ENCODE results near the gene CCNA2. TPM values are rescaled to one million over a fixed set of nuclear protein-coding genes. Genes with fewer than 3 reads are reported as not detected.

Gene CCNA2
- 100 to 1,000 TPM; 133 to 138 TPM for total RNA-seq

- H3K9me3 Mint-ChIP-seq = no peaks in the 10 kb centered on the region
- peaks cover 36% of the 10 kb centered on the region for H3K36me3 Mint-ChIP-seq (ENCODE audit: low read depth)
- peak within 1 kb of the TSS; percentile 98 for H3K4me3 Mint-ChIP-seq
- DNase-seq = peak; percentile 99
- CTCF ChIA-PET = interaction anchor here (0.7 kb wide), 1 partner anchor 23 kb away, joined by 3 read pairs; no protein-coding TSS in a partner anchor
- no peaks in the 10 kb centered on the region for H3K27me3 Mint-ChIP-seq (ENCODE audit: low read depth)
- H3K27ac Mint-ChIP-seq = peak within 1 kb of the TSS; percentile 86
- intact Hi-C loops (cut with micrococcal nuclease) = loop anchor here (1.0 to 5.0 kb wide), 9 partner anchors 22 to 1099 kb away; partner anchors contain the start of genes ANXA5, BBS12, BBS7 and BLTP1
- H3K4me1 Mint-ChIP-seq (ENCODE audit: low read depth) = peaks cover 20% of the 10 kb centered on the region
Observed at GRCh38 chr4:121823505-121824170, at the start of gene CCNA2. CCNA2 (minus strand) TSS chr4:121823883; CDS start chr4:121823628, 255 bp downstream.

- H3K4me1 Mint-ChIP-seq (ENCODE audit: low read depth) = peaks cover 29% of the 10 kb centered on the region
- intact Hi-C loops (cut with micrococcal nuclease) = loop anchor here (1.0 to 2.0 kb wide), 6 partner anchors 28 to 862 kb away; partner anchors contain the start of genes ANXA5, BBS12, BLTP1 and EXOSC9
- CTCF ChIA-PET = interaction anchor here (0.7 to 1.4 kb wide), 4 partner anchors 30 to 441 kb away, joined by 3 to 4 read pairs (median 3); no protein-coding TSS in a partner anchor
Observed at GRCh38 chr4:121869841-121870822, 46.4 kb upstream of the CCNA2 start, which contains the start of gene BBS7. BBS7 (minus strand) TSS chr4:121870474; CDS start chr4:121870313, 161 bp downstream.

GRCh38 chr4:121863799-121864198 is 40.1 kb upstream of the CCNA2 start:
- Mint-ChIP-seq H3K4me3 (no peak overlapping the region), H3K9me3 (no peaks in the 10 kb centered on the region), H3K27me3 (ENCODE audit: low read depth) (no peaks in the 10 kb centered on the region), H3K4me1 (ENCODE audit: low read depth) (peaks cover 34% of the 10 kb centered on the region), H3K27ac (peak overlapping the region; percentile 35), H3K36me3 (ENCODE audit: low read depth) (peaks cover 29% of the 10 kb centered on the region)
- CTCF ChIA-PET = no interaction called here
- no peak for DNase-seq
- intact Hi-C loops (cut with micrococcal nuclease) = no loop called here

More at GRCh38 chr4:121869841-121870822, 46.4 kb upstream of the CCNA2 start, which contains the start of gene BBS7:
- Mint-ChIP-seq H3K27me3 (ENCODE audit: low read depth) (peaks cover 11% of the 10 kb centered on the region), H3K9me3 (no peaks in the 10 kb centered on the region), H3K4me3 (peak within 1 kb of the TSS; percentile 95), H3K27ac (peak within 1 kb of the TSS; percentile 76), H3K36me3 (ENCODE audit: low read depth) (peaks cover 21% of the 10 kb centered on the region)
- DNase-seq = peak; percentile 99

GRCh38 chr4:121861426-121861825 is 37.7 kb upstream of the CCNA2 start:
- Mint-ChIP-seq H3K27ac (no peak overlapping the region), H3K4me1 (ENCODE audit: low read depth) (peaks cover 27% of the 10 kb centered on the region), H3K36me3 (ENCODE audit: low read depth) (peaks cover 25% of the 10 kb centered on the region), H3K9me3 (no peaks in the 10 kb centered on the region), H3K27me3 (ENCODE audit: low read depth) (no peaks in the 10 kb centered on the region), H3K4me3 (no peak overlapping the region)
- CTCF ChIA-PET = interaction anchor here (0.6 kb wide), 1 partner anchor 482 kb away, joined by 3 read pairs; no protein-coding TSS in a partner anchor
- no peak for DNase-seq
- intact Hi-C loops (cut with micrococcal nuclease) = no loop called here

GRCh38 chr4:121860121-121860520 is 36.4 kb upstream of the CCNA2 start:
- intact Hi-C loops (cut with micrococcal nuclease) = no loop called here
- Mint-ChIP-seq H3K27ac (no peak overlapping the region), H3K27me3 (ENCODE audit: low read depth) (no peaks in the 10 kb centered on the region), H3K36me3 (ENCODE audit: low read depth) (peaks cover 15% of the 10 kb centered on the region), H3K4me3 (no peak overlapping the region), H3K9me3 (no peaks in the 10 kb centered on the region), H3K4me1 (ENCODE audit: low read depth) (peaks cover 19% of the 10 kb centered on the region)
- DNase-seq = no peak
- CTCF ChIA-PET = no interaction called here

GRCh38 chr4:121851354-121851753 is 27.7 kb upstream of the CCNA2 start:
- Mint-ChIP-seq H3K4me3 (no peak overlapping the region), H3K36me3 (ENCODE audit: low read depth) (peaks cover 20% of the 10 kb centered on the region), H3K9me3 (no peaks in the 10 kb centered on the region), H3K27ac (no peak overlapping the region), H3K4me1 (ENCODE audit: low read depth) (no peaks in the 10 kb centered on the region), H3K27me3 (ENCODE audit: low read depth) (no peaks in the 10 kb centered on the region)
- no peak for DNase-seq
- intact Hi-C loops (cut with micrococcal nuclease) = no loop called here
- CTCF ChIA-PET = no interaction called here

GRCh38 chr4:121846662-121847061 is 23.0 kb upstream of the CCNA2 start:
- intact Hi-C loops (cut with micrococcal nuclease) = no loop called here
- Mint-ChIP-seq H3K36me3 (ENCODE audit: low read depth) (peaks cover 23% of the 10 kb centered on the region), H3K27ac (no peak overlapping the region), H3K4me3 (no peak overlapping the region), H3K9me3 (no peaks in the 10 kb centered on the region), H3K27me3 (ENCODE audit: low read depth) (no peaks in the 10 kb centered on the region), H3K4me1 (ENCODE audit: low read depth) (no peaks in the 10 kb centered on the region)
- CTCF ChIA-PET = interaction anchor here (1.0 kb wide), 1 partner anchor 24 kb away, joined by 3 read pairs; no protein-coding TSS in a partner anchor
- DNase-seq = no peak

GRCh38 chr4:121842862-121843261 is 19.2 kb upstream of the CCNA2 start:
- peaks cover 28% of the 10 kb centered on the region for H3K36me3 Mint-ChIP-seq (ENCODE audit: low read depth)
- H3K4me1 Mint-ChIP-seq (ENCODE audit: low read depth) = no peaks in the 10 kb centered on the region
- H3K9me3 Mint-ChIP-seq = peaks cover 2% of the 10 kb centered on the region
- no peak for DNase-seq
- no peak overlapping the region for H3K27ac Mint-ChIP-seq
- no peaks in the 10 kb centered on the region for H3K27me3 Mint-ChIP-seq (ENCODE audit: low read depth)
- no peak overlapping the region for H3K4me3 Mint-ChIP-seq
- CTCF ChIA-PET = no interaction called here
- intact Hi-C loops (cut with micrococcal nuclease) = no loop called here

- peaks cover 25% of the 10 kb centered on the region for H3K36me3 Mint-ChIP-seq (ENCODE audit: low read depth)
- H3K9me3 Mint-ChIP-seq = peaks cover 2% of the 10 kb centered on the region
- CTCF ChIA-PET = interaction anchor here (0.6 kb wide), 1 partner anchor 48 kb away, joined by 4 read pairs; no protein-coding TSS in a partner anchor
- DNase-seq = no peak
- H3K4me3 Mint-ChIP-seq = no peak overlapping the region
- no peaks in the 10 kb centered on the region for H3K4me1 Mint-ChIP-seq (ENCODE audit: low read depth)
- H3K27me3 Mint-ChIP-seq (ENCODE audit: low read depth) = no peaks in the 10 kb centered on the region
- intact Hi-C loops (cut with micrococcal nuclease) = no loop called here
- H3K27ac Mint-ChIP-seq = no peak overlapping the region
Observed at GRCh38 chr4:121838136-121838535, 14.5 kb upstream of the CCNA2 start.

- Mint-ChIP-seq H3K9me3 (no peaks in the 10 kb centered on the region), H3K4me3 (no peak overlapping the region), H3K36me3 (ENCODE audit: low read depth) (peaks cover 2% of the 10 kb centered on the region), H3K27me3 (ENCODE audit: low read depth) (no peaks in the 10 kb centered on the region), H3K4me1 (ENCODE audit: low read depth) (peaks cover 2% of the 10 kb centered on the region), H3K27ac (no peak overlapping the region)
- CTCF ChIA-PET = no interaction called here
- DNase-seq = no peak
- intact Hi-C loops (cut with micrococcal nuclease) = no loop called here
Observed at GRCh38 chr4:121829511-121829910, 5.8 kb upstream of the CCNA2 start.

GRCh38 chr4:121827853-121828252 is 4.2 kb upstream of the CCNA2 start:
- peaks cover 9% of the 10 kb centered on the region for H3K36me3 Mint-ChIP-seq (ENCODE audit: low read depth)
- no peak overlapping the region for H3K27ac Mint-ChIP-seq
- CTCF ChIA-PET = no interaction called here
- peaks cover 2% of the 10 kb centered on the region for H3K4me1 Mint-ChIP-seq (ENCODE audit: low read depth)
- no peaks in the 10 kb centered on the region for H3K9me3 Mint-ChIP-seq
- H3K4me3 Mint-ChIP-seq = no peak overlapping the region
- intact Hi-C loops (cut with micrococcal nuclease) = no loop called here
- no peaks in the 10 kb centered on the region for H3K27me3 Mint-ChIP-seq (ENCODE audit: low read depth)
- no peak for DNase-seq

GRCh38 chr4:121824950-121825349 is 1.3 kb upstream of the CCNA2 start:
- peak overlapping the region; percentile 18 for H3K4me3 Mint-ChIP-seq
- CTCF ChIA-PET = interaction anchor here (0.6 to 1.4 kb wide), 3 partner anchors 11 to 45 kb away, joined by 3 read pairs; partner anchors contain the start of gene BBS7

More at GRCh38 chr4:121824950-121825349, 1.3 kb upstream of the CCNA2 start:
- no peaks in the 10 kb centered on the region for H3K9me3 Mint-ChIP-seq
- H3K36me3 Mint-ChIP-seq (ENCODE audit: low read depth) = peaks cover 26% of the 10 kb centered on the region
- no peak overlapping the region for H3K27ac Mint-ChIP-seq
- no peaks in the 10 kb centered on the region for H3K27me3 Mint-ChIP-seq (ENCODE audit: low read depth)
- H3K4me1 Mint-ChIP-seq (ENCODE audit: low read depth) = peaks cover 15% of the 10 kb centered on the region
- intact Hi-C loops (cut with micrococcal nuclease) = loop anchor here (1.0 to 5.0 kb wide), 8 partner anchors 45 to 1097 kb away; partner anchors contain the start of genes ANXA5, BBS12, BBS7 and BLTP1
- DNase-seq = no peak
